ENCODE data around the gene SEMA5B.

GRCh38 chr3:123067689-123068600 lies 40.4 kb upstream of the SEMA5B start:
- TF ChIP-seq EZH2 (IDR thresholded peaks at IDR 0.05; ENCODE audit: borderline replicate concordance, insufficient read depth, low read depth, low read length, poor library complexity, severe bottlenecking) (no peak), CTCF (IDR thresholded peaks at IDR 0.05) (no peak)
